SK-N-SH (cell line): ENCODE data around the gene IL22RA1. TPM values are rescaled to one million over a fixed set of nuclear protein-coding genes. Genes with fewer than 3 reads are reported as not detected.

Experiments used
- CTCF ChIA-PET: fragments of 300-600, 350-600 bp; formaldehyde crosslinking; extraction: SDS; loops from one replicate; lab custom pipeline; 2021; lab: Yijun Ruan, JAX
- POLR2A ChIA-PET: fragments of 350-600 bp; sonication (Branson Sonifier 250); formaldehyde crosslinking; extraction: SDS; loops from one replicate; lab custom pipeline; 2020; ENCODE audit warnings: antibody characterized with exemption, inconsistent platforms; lab: Yijun Ruan, JAX
- DNase-seq: peaks from one replicate; pipeline ENCODE4 v3.0.0; 2012
- H2AFZ ChIP-seq: fragments of 200-600 bp; sonication (generic); 2 replicates; pipeline ENCODE4 v1.8.1; 2016; ENCODE audit warnings: antibody characterized with exemption, mild to moderate bottlenecking, low read depth
- H3F3A ChIP-seq: fragments of 200-600 bp; sonication (generic); replicated peaks from 2 replicates; pipeline ENCODE3; 2016; ENCODE audit warnings: antibody characterized with exemption, mild to moderate bottlenecking; ENCODE audit not compliant: insufficient read depth
- H3K27ac ChIP-seq, 2 experiments: fragments of 200-500 bp in 1 of 2; fragments of 200-600 bp in 1 of 2; sonication (Bioruptor generic) in 1 of 2; sonication (generic), shearing (Covaris generic) in 1 of 2; 2 replicates each; pipeline versions ENCODE4 v1.5.1 to v1.6.1; 2014 to 2016; ENCODE audit warnings: low read depth in 2 of 2, inconsistent platforms in 1 of 2, low read length in 1 of 2, mild to moderate bottlenecking in 1 of 2, mixed read lengths in 1 of 2
- H3K27me3 ChIP-seq: fragments of 200-600 bp; sonication (generic), shearing (Covaris generic); 2 replicates; pipeline ENCODE4 v1.6.1; 2016; ENCODE audit warnings: mixed run types; ENCODE audit not compliant: insufficient read depth
- H3K36me3 ChIP-seq, 2 experiments: fragments of 200-500 bp in 1 of 2; fragments of 200-600 bp in 1 of 2; sonication (Bioruptor generic) in 1 of 2; sonication (generic) in 1 of 2; replicated peaks in 1 of 2; 2 replicates each; pipeline versions ENCODE3 to v1.5.1; 2014 to 2016; ENCODE audit warnings: low read length in 1 of 2, mild to moderate bottlenecking in 1 of 2; ENCODE audit not compliant: insufficient read depth in 2 of 2, control insufficient read depth in 1 of 2
- H3K4me1 ChIP-seq, 2 experiments: fragments of 200-500 bp in 1 of 2; fragments of 200-600 bp in 1 of 2; sonication (Bioruptor generic) in 1 of 2; sonication (generic), shearing (Covaris generic) in 1 of 2; 2 replicates each; pipeline versions ENCODE4 v1.5.1 to v1.6.1; 2014 to 2016; ENCODE audit warnings: low read depth in 1 of 2, low read length in 1 of 2, mixed run types in 1 of 2; ENCODE audit not compliant: insufficient read depth in 2 of 2, control insufficient read depth in 1 of 2
- H3K4me2 ChIP-seq: fragments of 200-600 bp; sonication (generic), shearing (Covaris generic); 2 replicates; pipeline ENCODE4 v1.6.1; 2017; ENCODE audit warnings: mixed run types
- H3K4me3 ChIP-seq, 2 experiments: fragments of 200-500 bp in 1 of 2; fragments of 200-600 bp in 1 of 2; sonication (Bioruptor generic) in 1 of 2; sonication (generic), shearing (Covaris generic) in 1 of 2; 2 replicates each; pipeline versions ENCODE4 v1.5.1 to v1.8.1; 2014 to 2016; ENCODE audit warnings: low read depth in 2 of 2, inconsistent platforms in 1 of 2, low read length in 1 of 2, mild to moderate bottlenecking in 1 of 2, mixed read lengths in 1 of 2, moderate library complexity in 1 of 2
- H3K79me2 ChIP-seq: fragments of 200-600 bp; sonication (generic); 2 replicates; pipeline ENCODE4 v1.8.1; 2017; ENCODE audit warnings: mild to moderate bottlenecking; ENCODE audit not compliant: insufficient read depth
- H3K9ac ChIP-seq: fragments of 200-600 bp; sonication (generic); 2 replicates; pipeline ENCODE4 v1.6.1; 2017; ENCODE audit warnings: mixed run types
- H3K9me2 ChIP-seq: fragments of 200-600 bp; sonication (generic); 2 replicates; pipeline ENCODE4 v1.6.1; 2017; ENCODE audit warnings: mixed run types
- H3K9me3 ChIP-seq: fragments of 200-600 bp; sonication (generic); 2 replicates; pipeline ENCODE4 v1.6.1; 2017; ENCODE audit warnings: mixed run types, mild to moderate bottlenecking, moderate library complexity
- H4K20me1 ChIP-seq: fragments of 200-600 bp; sonication (generic); 2 replicates; pipeline ENCODE4 v1.6.1; 2017; ENCODE audit warnings: mild to moderate bottlenecking, mixed run types; ENCODE audit not compliant: insufficient read depth
- CHD2 ChIP-seq: fragments of 150-350 bp; IDR thresholded peaks from 2 replicates; pipeline ENCODE4 v1.6.1; 2018; ENCODE audit warnings: low read length; ENCODE audit not compliant: partially characterized antibody
- CTCF ChIP-seq: fragments of 200-600 bp; sonication (generic); IDR thresholded peaks from 2 replicates; pipeline ENCODE4 v1.6.1; 2017; ENCODE audit warnings: antibody characterized with exemption, mild to moderate bottlenecking, moderate library complexity
- ELF1 ChIP-seq: IDR thresholded peaks from 2 replicates; pipeline ENCODE4 v1.4.0; 2012
- GABPA ChIP-seq: IDR thresholded peaks from 2 replicates; pipeline ENCODE4 v1.4.0; 2012; ENCODE audit warnings: low read depth, mild to moderate bottlenecking
- IRF3 ChIP-seq: fragments of 150-350 bp; IDR thresholded peaks from 2 replicates; pipeline ENCODE4 v1.6.1; 2016; ENCODE audit warnings: mild to moderate bottlenecking, low read depth, low read length
- JUND ChIP-seq: IDR thresholded peaks from 2 replicates; pipeline ENCODE4 v1.4.0; 2012
- MXI1 ChIP-seq: IDR thresholded peaks from 2 replicates; pipeline ENCODE4 v1.6.1; 2012; ENCODE audit warnings: mild to moderate bottlenecking, low read depth, low read length, improper control_type of control experiment
- NFIC ChIP-seq: IDR thresholded peaks from 2 replicates; pipeline ENCODE4 v1.4.0; 2012; ENCODE audit warnings: borderline replicate concordance
- NRF1 ChIP-seq: IDR thresholded peaks from 2 replicates; pipeline ENCODE4 v1.6.1; 2012; ENCODE audit warnings: low read depth, mild to moderate bottlenecking, low read length
- PBX3 ChIP-seq: IDR thresholded peaks from 2 replicates; pipeline ENCODE4; 2012
- RAD21 ChIP-seq: IDR thresholded peaks from 2 replicates; pipeline ENCODE4 v1.6.1; 2012; ENCODE audit warnings: mild to moderate bottlenecking, low read length
- RCOR1 ChIP-seq: fragments of 150-350 bp; IDR thresholded peaks from 2 replicates; pipeline ENCODE4 v1.6.1; 2017; ENCODE audit warnings: antibody characterized with exemption, low read length
- RFX5 ChIP-seq: IDR thresholded peaks from 2 replicates; pipeline ENCODE4 v1.6.1; 2012; ENCODE audit warnings: mild to moderate bottlenecking, improper control_type of control experiment, low read length
- RXRA ChIP-seq: IDR thresholded peaks from 2 replicates; pipeline ENCODE4 v1.4.0; 2012; ENCODE audit warnings: low read depth, mild to moderate bottlenecking, borderline replicate concordance
- SIN3A ChIP-seq: IDR thresholded peaks from 2 replicates; pipeline ENCODE4 v1.6.1; 2012; ENCODE audit warnings: low read depth, mild to moderate bottlenecking, low read length, moderate library complexity, borderline replicate concordance
- TAF1 ChIP-seq: IDR thresholded peaks from 2 replicates; pipeline ENCODE4 v1.6.1; 2012; ENCODE audit warnings: low read depth, mild to moderate bottlenecking, low read length, moderate library complexity, borderline replicate concordance
- TEAD4 ChIP-seq: IDR thresholded peaks from 2 replicates; pipeline ENCODE4 v1.4.0; 2012; ENCODE audit warnings: mild to moderate bottlenecking, borderline replicate concordance; ENCODE audit not compliant: insufficient read depth
- YY1 ChIP-seq: IDR thresholded peaks from 2 replicates; pipeline ENCODE4 v1.4.0; 2012; ENCODE audit warnings: low read depth, mild to moderate bottlenecking
- ZBTB33 ChIP-seq: IDR thresholded peaks from 2 replicates; pipeline ENCODE4 v1.4.0; 2012; ENCODE audit warnings: low read depth, borderline replicate concordance
- WGBS: methylation state at CpG from one replicate; pipeline ENCODE4 v1.1.6; 2017; ENCODE audit warnings: low lambda C conversion rate; 5-methylcytosine and 5-hydroxymethylcytosine counted together
- polyA plus RNA-seq, 3 experiments: library from polyadenylated mRNA; depleted of rRNA; stranded (reverse); fragments of >200 nt; gene quantifications; 2 replicates each; pipeline ENCODE4 v1.2.3, GENCODE V29; 2012

The IL22RA1 gene
- polyA plus RNA-seq, 1 of the 3 experiments (the other 2 are of a cell fraction): 0.03 TPM

- no peak overlapping the region for H3K4me3 ChIP-seq
- H3K9me2 ChIP-seq: no peaks in the 10 kb centered on the region
- H3K27ac ChIP-seq: no peak overlapping the region
- no peak for DNase-seq
- ChIA-PET POLR2A (no interaction called here), CTCF (interaction anchor here (0.8 to 1.9 kb wide), 5 partner anchors 17 to 258 kb away, joined by 3 to 10 read pairs (median 4); no protein-coding TSS in a partner anchor)
- no peaks in the 10 kb centered on the region for H3F3A ChIP-seq
- H4K20me1 ChIP-seq: no peaks in the 10 kb centered on the region
- H3K9ac ChIP-seq: no peak overlapping the region
- H3K79me2 ChIP-seq: no peaks in the 10 kb centered on the region
- no peaks in the 10 kb centered on the region for H3K36me3 ChIP-seq
- no peaks in the 10 kb centered on the region for H3K4me1 ChIP-seq
- TF ChIP-seq RXRA (no peak), TEAD4 (no peak), MXI1 (no peak), JUND (no peak), NFIC (no peak), YY1 (no peak), RCOR1 (no peak), CHD2 (no peak), RFX5 (no peak), PBX3 (no peak), CTCF (no peak), ELF1 (no peak), ZBTB33 (no peak), NRF1 (no peak), SIN3A (no peak), TAF1 (no peak), IRF3 (no peak), RAD21 (no peak), GABPA (no peak)
- TF ChIP-seq, all 33 proteins: peak for 0
- Histone ChIP-seq H2AFZ (no peak overlapping the region), H3K9me3 (no peaks in the 10 kb centered on the region; the same call in 1 of the 2 replicates), H3K27me3 (no peaks in the 10 kb centered on the region; the same call in 1 of the 2 replicates), H3K4me2 (no peak overlapping the region)
- WGBS: 57% methylated on average over 1 of the region's 1 CpG
Observed at GRCh38 chr1:24133819-24134218, 9.1 kb downstream of the IL22RA1 start.
